Measurements from ENCODE around the gene TH.

TH gene

GRCh38 chr11:2139621-2140337 is 31.8 kb downstream of the TH start:
- DNase-seq = no peak

GRCh38 chr11:2139123-2139521 is 32.5 kb downstream of the TH start, which contains the start of gene IGF2:
TSS of gene IGF2 (minus strand) at chr11:2139389. CDS start at chr11:2135523, 3,866 bp downstream.
- DNase-seq = no peak

DNA sequence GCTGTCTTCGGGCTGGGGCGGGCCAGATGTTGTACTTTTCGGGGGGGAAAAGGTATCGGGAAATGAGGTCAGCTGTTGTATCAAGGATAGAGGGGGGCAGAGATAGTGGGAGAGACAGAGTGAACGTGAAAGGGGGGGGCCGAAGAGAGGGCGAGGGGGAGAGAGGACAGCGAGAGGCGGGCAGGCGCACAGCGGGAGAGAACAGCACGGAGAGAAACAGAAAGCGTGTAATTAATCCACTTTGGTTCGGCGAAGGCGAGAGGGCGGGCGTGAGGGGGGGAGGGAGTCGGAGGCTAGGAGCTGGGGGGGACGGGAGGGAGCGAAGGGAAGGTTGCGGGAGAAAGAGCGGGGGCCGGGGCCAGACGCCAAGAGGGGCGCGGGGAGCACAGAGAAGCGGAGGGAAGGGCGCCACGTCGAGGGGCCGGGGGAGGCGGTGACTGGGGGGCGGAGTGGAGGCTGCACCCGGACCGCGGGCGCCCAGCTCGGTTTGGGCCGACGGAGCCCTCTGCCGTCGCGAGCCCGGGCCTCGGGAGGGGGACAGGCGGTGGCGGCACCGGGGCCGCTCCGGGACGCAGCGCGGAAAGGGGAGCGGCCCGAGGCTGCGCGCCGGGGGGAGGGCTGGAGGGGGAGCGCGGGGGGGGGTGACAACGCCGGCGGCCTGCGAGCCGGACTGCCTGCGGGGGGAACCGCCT is 33.0 kb downstream of the TH start:
- DNase-seq = no peak

DNA sequence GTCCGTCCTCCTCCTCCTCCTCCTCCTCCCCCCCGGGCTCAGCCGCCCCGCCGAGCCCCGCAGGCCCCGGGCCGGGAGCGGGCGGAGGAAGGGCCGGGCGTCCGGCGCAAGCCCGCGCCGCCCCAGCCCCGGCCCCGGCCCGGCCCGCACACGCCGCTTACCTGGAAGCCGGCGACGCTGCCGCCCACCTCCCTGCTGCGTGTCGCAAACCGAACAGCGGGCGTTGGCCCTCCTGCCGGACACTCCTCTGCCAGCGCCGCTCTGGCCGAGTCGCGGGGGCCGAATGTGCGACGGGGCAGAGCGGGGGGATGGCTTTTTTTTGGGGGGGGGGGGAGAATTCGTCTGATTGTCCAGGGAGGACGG is 33.6 kb downstream of the TH start:
- DNase-seq = no peak

- no peak for DNase-seq
These were observed 34.2 kb downstream of the TH start for GRCh38 chr11:2137202-2138067.

DNA sequence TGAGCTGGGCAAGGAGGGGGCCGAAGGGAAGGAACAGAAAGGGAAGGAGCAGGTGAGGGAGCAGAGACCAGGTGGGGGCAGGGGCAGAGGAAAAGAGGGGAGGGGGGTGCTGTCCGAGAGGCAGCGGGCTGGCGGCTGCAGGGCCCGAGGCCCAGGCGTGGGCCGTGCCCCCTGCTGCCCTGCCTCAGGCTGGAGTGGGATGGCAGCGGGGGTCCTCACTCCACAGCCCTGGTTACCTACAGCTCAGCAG is 34.7 kb downstream of the TH start:
- no peak for DNase-seq

- DNase-seq = no peak
These were observed 35.2 kb downstream of the TH start for GRCh38 chr11:2136209-2136951.

- DNase-seq = no peak
These were observed 35.9 kb downstream of the TH start for GRCh38 chr11:2135648-2136201.

GRCh38 chr11:2135018-2135569 is 36.5 kb downstream of the TH start:
- no peak for DNase-seq

DNA sequence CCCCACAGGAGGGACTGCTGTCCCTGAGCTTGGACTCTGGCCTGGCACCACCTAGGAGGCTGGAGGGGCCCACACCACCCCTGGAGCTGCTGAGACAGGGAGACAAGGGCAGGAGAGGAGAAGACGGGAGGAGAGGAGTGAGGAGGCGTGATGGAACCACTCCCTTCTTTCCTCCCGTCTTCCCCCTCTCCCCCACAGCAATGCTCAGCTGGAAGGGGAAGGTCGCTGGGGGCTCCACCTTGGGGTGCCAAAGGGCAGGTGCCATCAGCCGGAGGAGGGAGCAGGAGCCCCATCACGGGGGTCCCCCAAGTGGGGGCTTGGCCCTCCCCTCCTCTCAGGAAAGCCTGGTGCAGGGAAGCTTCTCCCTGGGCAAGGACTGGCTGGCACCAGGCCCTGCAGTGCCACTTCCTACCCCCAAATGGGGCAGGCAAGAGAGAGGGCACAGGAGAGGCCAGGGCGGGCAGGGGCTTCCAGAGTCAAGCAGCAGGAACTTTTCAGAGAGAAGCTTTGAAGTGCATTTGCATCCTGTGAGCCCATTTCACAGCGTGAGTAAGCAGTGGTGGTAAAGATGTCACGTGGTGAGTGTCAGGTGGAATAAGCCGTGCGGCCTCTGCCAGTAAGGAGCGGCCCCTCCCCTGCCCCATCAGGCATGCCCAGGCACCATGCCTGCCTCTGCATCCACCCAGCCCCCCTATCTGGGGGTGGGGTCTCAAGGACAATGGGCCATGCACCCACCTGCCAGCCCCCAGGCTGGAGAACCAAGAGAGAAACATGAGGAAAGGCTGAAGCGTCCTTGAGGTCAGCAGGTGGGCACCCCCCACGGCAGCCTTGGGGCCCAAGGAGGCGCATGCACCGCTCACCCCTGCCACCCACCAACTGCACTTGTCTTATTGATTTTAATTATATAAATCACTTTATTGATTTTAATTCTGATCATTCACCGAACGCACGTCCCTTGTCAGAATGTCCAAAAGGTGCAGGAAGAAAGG is 37.3 kb downstream of the TH start:
- no peak for DNase-seq

DNA sequence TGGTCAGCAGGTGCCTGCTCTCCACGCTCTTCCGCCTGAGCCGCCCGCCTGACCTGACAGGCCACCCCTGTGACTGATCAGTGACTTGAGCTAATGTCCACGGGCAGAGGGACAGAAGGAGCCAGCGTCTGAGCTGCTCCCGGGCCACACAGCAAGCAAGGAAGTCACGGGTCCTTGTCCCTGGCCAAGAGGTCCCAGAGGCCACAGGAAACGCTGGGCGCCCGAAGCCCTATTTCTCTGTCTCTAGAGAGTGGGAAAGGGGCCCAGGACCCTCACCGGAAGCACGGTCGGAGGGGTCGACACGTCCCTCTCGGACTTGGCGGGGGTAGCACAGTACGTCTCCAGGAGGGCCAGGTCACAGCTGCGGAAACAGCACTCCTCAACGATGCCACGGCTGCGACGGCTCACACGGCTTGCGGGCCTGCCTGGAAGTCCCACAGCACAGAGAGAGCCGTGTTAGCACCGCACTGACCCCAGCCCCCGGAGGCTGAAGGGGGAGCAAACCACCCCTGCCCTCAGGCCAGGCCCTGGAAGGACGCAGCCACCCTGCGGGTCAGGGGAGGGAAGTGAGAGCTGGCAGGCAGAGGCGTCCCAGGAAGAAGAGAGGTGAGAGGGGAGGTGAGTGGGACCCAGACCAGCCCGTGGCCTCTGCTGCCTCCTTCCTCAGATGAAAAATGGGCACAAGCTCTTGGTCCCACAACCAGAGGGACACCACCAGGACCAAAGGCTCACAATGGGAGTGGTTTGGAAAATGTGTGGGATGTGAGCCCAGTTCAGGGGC is 38.2 kb downstream of the TH start:
- DNase-seq = no peak

DNA sequence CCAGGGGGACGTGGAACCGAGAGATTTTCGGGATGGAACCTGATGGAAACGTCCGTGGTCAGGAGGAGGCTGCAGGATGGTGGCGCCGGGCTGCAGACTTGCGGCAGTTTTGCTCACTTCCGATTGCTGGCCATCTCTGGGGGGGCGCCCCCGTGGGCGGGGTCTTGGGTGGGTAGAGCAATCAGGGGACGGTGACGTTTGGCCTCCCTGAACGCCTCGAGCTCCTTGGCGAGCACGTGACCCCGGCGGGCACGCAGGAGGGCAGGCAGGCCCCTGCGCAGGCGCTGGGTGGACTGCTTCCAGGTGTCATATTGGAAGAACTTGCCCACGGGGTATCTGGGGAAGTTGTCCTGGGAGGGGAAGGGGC is 38.8 kb downstream of the TH start:
- no peak for DNase-seq

DNA sequence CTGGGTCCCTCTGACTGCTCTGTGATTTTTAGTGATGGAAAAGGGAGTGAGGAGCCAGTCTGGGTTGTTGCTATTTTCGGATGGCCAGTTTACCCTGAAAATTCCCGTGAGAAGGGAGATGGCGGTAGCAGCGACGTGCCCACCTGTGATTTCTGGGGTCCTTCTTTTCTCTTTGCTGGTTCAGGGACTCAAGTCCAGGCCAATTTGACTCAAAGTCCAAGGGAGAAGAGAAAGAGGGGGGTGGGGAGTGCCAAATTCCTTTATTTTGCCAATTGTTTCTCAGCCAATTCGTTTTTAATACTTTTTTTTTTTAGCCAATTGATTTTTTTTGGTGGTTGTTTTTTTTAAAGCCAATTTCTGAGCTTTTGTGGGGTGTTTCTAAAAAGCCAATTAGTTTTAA is 39.4 kb downstream of the TH start:
- no peak for DNase-seq

GRCh38 chr11:2131371-2132236 is 40.0 kb downstream of the TH start:
- no peak for DNase-seq

DNA sequence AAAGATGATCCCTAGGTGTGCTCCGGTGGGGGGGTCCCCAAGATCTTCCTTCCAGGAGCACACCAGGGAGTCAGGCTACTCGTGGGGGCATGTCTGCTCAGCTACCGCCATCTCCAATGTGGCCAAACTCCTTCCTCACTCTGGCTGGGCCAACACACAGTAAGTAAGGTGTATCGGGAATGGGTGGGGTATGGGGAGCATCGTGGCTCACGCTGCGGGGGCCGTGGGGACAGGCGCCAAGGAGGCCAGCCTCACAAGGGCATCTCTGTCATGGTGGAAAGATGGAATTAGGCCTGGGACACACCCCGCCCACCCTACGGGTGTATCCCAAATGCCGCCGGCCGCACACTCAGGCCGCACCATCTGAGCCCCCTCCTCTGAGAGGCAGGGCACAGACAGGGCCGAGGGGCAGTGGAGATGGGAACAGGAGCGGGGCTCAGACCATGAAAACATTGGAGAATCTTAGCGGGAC is 40.7 kb downstream of the TH start:
- no peak for DNase-seq

GRCh38 chr11:2129699-2130366 is 41.8 kb downstream of the TH start:
- DNase-seq = no peak

GRCh38 chr11:2129308-2129698 is 42.3 kb downstream of the TH start:
- no peak for DNase-seq

GRCh38 chr11:2128511-2129307 is 42.9 kb downstream of the TH start:
- DNase-seq = no peak
